GM12878 (cell line): ENCODE data around the gene CREB5.

Source experiments
- ATF7 ChIP-seq: fragments of 450-650 bp; IDR thresholded peaks from 2 replicates; pipeline ENCODE4 v1.6.1; 2016; ENCODE audit warnings: low read depth, mild to moderate bottlenecking
- DPF2 ChIP-seq: fragments of 450-650 bp; IDR thresholded peaks from 2 replicates; pipeline ENCODE4 v1.6.1; 2017; ENCODE audit warnings: mild to moderate bottlenecking
- ETV6 ChIP-seq, 2 experiments: fragments of 450-650 bp in 1 of 2; IDR thresholded peaks in 1 of 2; conservative IDR thresholded peaks in 1 of 2; 2 replicates each; pipeline ENCODE4 v1.6.1; 2014; ENCODE audit warnings: antibody characterized with exemption in 1 of 2, borderline replicate concordance in 1 of 2, low read depth in 1 of 2, mild to moderate bottlenecking in 1 of 2, moderate library complexity in 1 of 2
- EZH2 ChIP-seq: IDR thresholded peaks from 2 replicates; pipeline ENCODE4 v1.6.1; 2012; ENCODE audit warnings: low read depth, mild to moderate bottlenecking, control low read depth, inconsistent platforms, low read length, borderline replicate concordance; ENCODE audit not compliant: control insufficient read depth
- FOXM1 ChIP-seq: IDR thresholded peaks from 2 replicates; pipeline ENCODE4 v1.6.1; 2012; ENCODE audit warnings: low read depth, mild to moderate bottlenecking, inconsistent platforms, low read length, moderate library complexity
- NR2F1 ChIP-seq: fragments of 450-650 bp; conservative IDR thresholded peaks from 2 replicates; pipeline ENCODE4 v1.6.1; 2017; ENCODE audit warnings: mild to moderate bottlenecking
- POLR2A ChIP-seq: IDR thresholded peaks from 2 replicates; pipeline ENCODE4 v1.6.1; 2011; ENCODE audit warnings: low read depth, mild to moderate bottlenecking, low read length
- POLR2AphosphoS5 ChIP-seq: IDR thresholded peaks from 2 replicates; pipeline ENCODE4 v1.6.1; 2011; ENCODE audit warnings: mild to moderate bottlenecking, low read length, inconsistent platforms
- YBX1 ChIP-seq: fragments of 450-650 bp; IDR thresholded peaks from 2 replicates; pipeline ENCODE4 v1.6.1; 2016; ENCODE audit warnings: antibody characterized with exemption
- ZNF622 ChIP-seq: fragments of 450-650 bp; IDR thresholded peaks from 2 replicates; pipeline ENCODE4 v1.6.1; 2017; ENCODE audit warnings: mild to moderate bottlenecking, inconsistent platforms
- TF ChIP-seq, protein P1 (sequence below), 3 experiments: IDR thresholded peaks in 2 of 3; conservative IDR thresholded peaks in 1 of 3; 2 replicates each; pipeline ENCODE4 v1.5.1; 2011; ENCODE audit warnings: low read depth in 3 of 3, low read length in 3 of 3, mild to moderate bottlenecking in 3 of 3, control low read depth in 2 of 3, moderate library complexity in 2 of 3, inconsistent platforms in 1 of 3, mixed read lengths in 1 of 3; ENCODE audit not compliant: control insufficient read depth in 2 of 3, insufficient read depth in 1 of 3; ENCODE audit errors: extremely low read depth in 1 of 3
- TF ChIP-seq, protein P2 (sequence below): fragments of 450-650 bp; IDR thresholded peaks from 2 replicates; pipeline ENCODE4 v1.6.1; 2016; ENCODE audit warnings: mild to moderate bottlenecking
- TF ChIP-seq, protein P3 (sequence below): IDR thresholded peaks from 2 replicates; pipeline ENCODE4 v1.6.1; 2011; ENCODE audit warnings: mild to moderate bottlenecking, low read depth, low read length, moderate library complexity; ENCODE audit not compliant: insufficient replicate concordance
- TF ChIP-seq, protein P4 (sequence below): IDR thresholded peaks from 2 replicates; pipeline ENCODE4 v1.6.1; 2012; ENCODE audit warnings: low read depth, low read length, improper control_type of control experiment

DNA sequence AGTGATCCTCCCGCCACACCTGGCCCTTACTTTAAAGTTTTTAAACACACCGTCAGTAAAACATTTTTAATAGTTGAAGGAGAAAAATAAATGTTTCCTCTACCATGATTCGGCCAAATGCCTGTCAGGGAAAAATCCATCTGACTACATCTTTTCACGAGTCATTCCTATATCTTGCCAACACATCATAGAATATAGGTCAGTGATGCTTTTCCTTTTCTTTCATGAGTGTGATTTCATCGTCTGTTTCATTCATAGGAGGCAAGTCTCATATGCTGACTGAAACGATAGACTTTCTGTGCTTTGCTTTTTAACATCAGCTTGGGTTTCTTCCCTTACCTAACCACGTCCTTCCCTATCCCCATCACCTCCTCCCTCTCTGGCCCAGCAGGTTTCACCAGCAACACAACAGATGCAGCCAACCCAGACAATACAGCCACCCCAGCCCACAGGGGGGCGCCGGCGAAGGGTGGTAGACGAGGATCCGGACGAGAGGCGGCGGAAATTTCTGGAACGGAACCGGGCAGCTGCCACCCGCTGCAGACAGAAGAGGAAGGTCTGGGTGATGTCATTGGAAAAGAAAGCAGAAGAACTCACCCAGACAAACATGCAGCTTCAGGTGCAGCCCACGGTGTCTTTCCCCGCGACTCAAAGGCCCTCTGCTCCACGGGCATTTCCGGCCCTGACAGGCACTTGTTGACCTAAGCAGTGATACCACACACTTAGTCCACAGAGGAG lies 396.6 kb downstream of the CREB5 start:
- TF ChIP-seq NR2F1 (no peak), POLR2A (no peak), EZH2 (no peak), ATF7 (no peak), YBX1 (no peak), ZNF622 (no peak), FOXM1 (no peak), ETV6 (conservative IDR thresholded peaks at IDR 0.05 in 1 of 2, IDR thresholded peaks at IDR 0.05 in 1 of 2; ENCODE audit: borderline replicate concordance in 1 of 2, low read depth in 1 of 2) (no peak), DPF2 (no peak), POLR2AphosphoS5 (no peak)
- TF ChIP-seq, protein P1, sequence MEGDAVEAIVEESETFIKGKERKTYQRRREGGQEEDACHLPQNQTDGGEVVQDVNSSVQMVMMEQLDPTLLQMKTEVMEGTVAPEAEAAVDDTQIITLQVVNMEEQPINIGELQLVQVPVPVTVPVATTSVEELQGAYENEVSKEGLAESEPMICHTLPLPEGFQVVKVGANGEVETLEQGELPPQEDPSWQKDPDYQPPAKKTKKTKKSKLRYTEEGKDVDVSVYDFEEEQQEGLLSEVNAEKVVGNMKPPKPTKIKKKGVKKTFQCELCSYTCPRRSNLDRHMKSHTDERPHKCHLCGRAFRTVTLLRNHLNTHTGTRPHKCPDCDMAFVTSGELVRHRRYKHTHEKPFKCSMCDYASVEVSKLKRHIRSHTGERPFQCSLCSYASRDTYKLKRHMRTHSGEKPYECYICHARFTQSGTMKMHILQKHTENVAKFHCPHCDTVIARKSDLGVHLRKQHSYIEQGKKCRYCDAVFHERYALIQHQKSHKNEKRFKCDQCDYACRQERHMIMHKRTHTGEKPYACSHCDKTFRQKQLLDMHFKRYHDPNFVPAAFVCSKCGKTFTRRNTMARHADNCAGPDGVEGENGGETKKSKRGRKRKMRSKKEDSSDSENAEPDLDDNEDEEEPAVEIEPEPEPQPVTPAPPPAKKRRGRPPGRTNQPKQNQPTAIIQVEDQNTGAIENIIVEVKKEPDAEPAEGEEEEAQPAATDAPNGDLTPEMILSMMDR (IDR thresholded peaks at IDR 0.05 in 2 of 3, conservative IDR thresholded peaks at IDR 0.05 in 1 of 3; ENCODE audit: control insufficient read depth in 2 of 3, extremely low read depth in 1 of 3, insufficient read depth in 1 of 3, low read depth in 3 of 3, low read length in 3 of 3): no peak
- TF ChIP-seq, protein P2, sequence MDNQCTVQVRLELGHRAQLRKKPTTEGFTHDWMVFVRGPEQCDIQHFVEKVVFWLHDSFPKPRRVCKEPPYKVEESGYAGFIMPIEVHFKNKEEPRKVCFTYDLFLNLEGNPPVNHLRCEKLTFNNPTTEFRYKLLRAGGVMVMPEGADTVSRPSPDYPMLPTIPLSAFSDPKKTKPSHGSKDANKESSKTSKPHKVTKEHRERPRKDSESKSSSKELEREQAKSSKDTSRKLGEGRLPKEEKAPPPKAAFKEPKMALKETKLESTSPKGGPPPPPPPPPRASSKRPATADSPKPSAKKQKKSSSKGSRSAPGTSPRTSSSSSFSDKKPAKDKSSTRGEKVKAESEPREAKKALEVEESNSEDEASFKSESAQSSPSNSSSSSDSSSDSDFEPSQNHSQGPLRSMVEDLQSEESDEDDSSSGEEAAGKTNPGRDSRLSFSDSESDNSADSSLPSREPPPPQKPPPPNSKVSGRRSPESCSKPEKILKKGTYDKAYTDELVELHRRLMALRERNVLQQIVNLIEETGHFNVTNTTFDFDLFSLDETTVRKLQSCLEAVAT: no peak
- TF ChIP-seq, protein P3, sequence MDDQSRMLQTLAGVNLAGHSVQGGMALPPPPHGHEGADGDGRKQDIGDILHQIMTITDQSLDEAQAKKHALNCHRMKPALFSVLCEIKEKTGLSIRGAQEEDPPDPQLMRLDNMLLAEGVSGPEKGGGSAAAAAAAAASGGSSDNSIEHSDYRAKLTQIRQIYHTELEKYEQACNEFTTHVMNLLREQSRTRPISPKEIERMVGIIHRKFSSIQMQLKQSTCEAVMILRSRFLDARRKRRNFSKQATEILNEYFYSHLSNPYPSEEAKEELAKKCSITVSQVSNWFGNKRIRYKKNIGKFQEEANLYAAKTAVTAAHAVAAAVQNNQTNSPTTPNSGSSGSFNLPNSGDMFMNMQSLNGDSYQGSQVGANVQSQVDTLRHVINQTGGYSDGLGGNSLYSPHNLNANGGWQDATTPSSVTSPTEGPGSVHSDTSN: no peak
- TF ChIP-seq, protein P4, sequence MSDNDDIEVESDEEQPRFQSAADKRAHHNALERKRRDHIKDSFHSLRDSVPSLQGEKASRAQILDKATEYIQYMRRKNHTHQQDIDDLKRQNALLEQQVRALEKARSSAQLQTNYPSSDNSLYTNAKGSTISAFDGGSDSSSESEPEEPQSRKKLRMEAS: no peak
